ENCODE results near the gene PRAMEF20. TPM values are rescaled to one million over a fixed set of nuclear protein-coding genes. Genes with fewer than 3 reads are reported as not detected.
"Not testable (repeated sequence)": the region's sequence is repeated elsewhere in the genome, so short reads cannot be mapped to it uniquely, and the experiment has no call there.

PRAMEF20 gene
- total and polyA plus RNA-seq, 2 of the 4 experiments (the other 2 are of a cell fraction) = not detected

DNA sequence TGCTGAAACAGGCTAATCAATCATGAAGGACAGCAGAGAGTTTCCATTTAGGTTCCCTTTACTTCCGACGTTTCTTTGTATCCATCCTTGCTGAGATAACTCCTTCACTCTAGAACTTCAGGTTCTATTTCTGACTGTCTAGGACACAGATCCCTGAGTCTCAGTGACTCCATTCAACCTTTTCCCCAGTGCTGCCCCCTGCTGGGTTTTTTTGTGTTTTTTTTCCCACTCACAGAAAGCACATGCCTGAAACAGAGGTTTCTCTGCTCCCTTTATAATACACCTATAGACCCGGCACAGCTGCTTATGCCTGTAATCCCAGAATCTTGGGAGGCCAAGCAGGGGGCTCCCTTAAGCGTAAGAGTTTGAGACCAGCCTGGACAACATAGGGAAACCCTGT lies 41.7 kb upstream of the PRAMEF20 start:
- dilution Hi-C loops (cut with HindIII; ENCODE audit: low sequenced_read_pairs, unreplicated experiment); H2AK9ac ChIP-seq (replicated peaks; ENCODE audit: low read depth, low read length, poor library complexity); H3K4me2 ChIP-seq (ENCODE audit: low read depth, low read length); H4K91ac ChIP-seq (ENCODE audit: insufficient read depth, low read depth, low read length); H3K4me3 ChIP-seq (ENCODE audit: insufficient read depth, low read depth, low read length); H2AFZ ChIP-seq (replicated peaks; ENCODE audit: low read length, poor library complexity); H4K8ac ChIP-seq (ENCODE audit: low read depth in 2 of 2, low read length in 2 of 2); POLR2A ChIA-PET (ENCODE audit: unreplicated experiment); H2BK5ac ChIP-seq (ENCODE audit: low read depth, low read length, poor library complexity, severe bottlenecking); BruUV-seq (replicated peaks); intact Hi-C loops (cut with micrococcal nuclease); H3K18ac ChIP-seq (ENCODE audit: low read depth, low read length); DNase-seq; in situ Hi-C loops (cut with MboI; ENCODE audit: low sequenced_read_pairs); H2BK20ac ChIP-seq (ENCODE audit: low read depth, low read length); H2AK5ac ChIP-seq (ENCODE audit: low read depth, low read length); H2BK120ac ChIP-seq (ENCODE audit: low read depth, low read length); H3K27ac ChIP-seq (ENCODE audit: insufficient read depth, low read length); H3K56ac ChIP-seq (ENCODE audit: extremely low read depth, insufficient read depth, low read length); H4K5ac ChIP-seq (ENCODE audit: low read depth, low read length); H3K4ac ChIP-seq (ENCODE audit: low read depth, low read length); H3K27me3 ChIP-seq (ENCODE audit: control insufficient read depth, insufficient read depth, low read length); H3K23ac ChIP-seq (ENCODE audit: low read depth, low read length); H3K36me3 ChIP-seq (ENCODE audit: control insufficient read depth, insufficient read depth, low read length); H3K4me1 ChIP-seq (ENCODE audit: control insufficient read depth, insufficient read depth, low read length); H3K14ac ChIP-seq (replicated peaks; ENCODE audit: low read depth, low read length); ATAC-seq (ENCODE audit: low read depth); H2BK15ac ChIP-seq (ENCODE audit: low read depth, low read length); CTCF ChIA-PET; H3K9me1 ChIP-seq (ENCODE audit: insufficient read depth, low read length); H4K20me1 ChIP-seq (ENCODE audit: insufficient read depth, low read length); H3K79me1 ChIP-seq (ENCODE audit: low read depth in 1 of 2, low read length in 2 of 2); H3K9ac ChIP-seq (ENCODE audit: low read depth, low read length): not testable (repeated sequence)
- H3K9me3 ChIP-seq (ENCODE audit: control insufficient read depth, insufficient read depth, low read length) = peaks cover 10% of the 10 kb centered on the region
- 60% methylated on average over 1 of the region's 4 CpGs; no CpG with 5 or more reads in 1 of the 2 experiments for WGBS, 2 experiments (ENCODE audit: extremely low coverage in 2 of 2, insufficient read length in 1 of 2)

DNA sequence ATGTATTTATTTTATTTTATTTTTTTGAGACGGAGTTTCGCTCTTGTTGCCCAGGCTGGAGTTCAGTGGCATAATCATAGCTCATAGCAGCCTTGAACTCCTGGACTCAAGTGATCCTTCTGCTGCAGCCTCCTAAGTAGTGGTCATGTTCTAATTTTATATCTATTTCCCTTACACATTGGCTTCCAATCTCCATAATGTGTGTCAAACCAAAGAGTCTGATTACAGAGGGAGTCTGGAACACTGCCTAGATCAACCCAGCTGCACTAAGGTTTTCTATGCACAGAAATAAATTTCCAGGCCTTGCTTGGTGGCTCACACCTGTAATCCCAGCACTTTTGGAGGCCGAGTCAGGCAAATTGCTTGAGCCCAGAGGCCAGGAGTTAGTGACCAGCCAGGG lies 31.3 kb upstream of the PRAMEF20 start:
- intact Hi-C loops (cut with micrococcal nuclease); H4K91ac ChIP-seq (ENCODE audit: insufficient read depth, low read depth, low read length); H2AK9ac ChIP-seq (replicated peaks; ENCODE audit: low read depth, low read length, poor library complexity); H3K9me3 ChIP-seq (ENCODE audit: control insufficient read depth, insufficient read depth, low read length); H4K5ac ChIP-seq (ENCODE audit: low read depth, low read length); H3K4me3 ChIP-seq (ENCODE audit: insufficient read depth, low read depth, low read length); H4K20me1 ChIP-seq (ENCODE audit: insufficient read depth, low read length); BruUV-seq (replicated peaks); H3K56ac ChIP-seq (ENCODE audit: extremely low read depth, insufficient read depth, low read length); H3K9me1 ChIP-seq (ENCODE audit: insufficient read depth, low read length); H4K8ac ChIP-seq (ENCODE audit: low read depth in 2 of 2, low read length in 2 of 2); H3K9ac ChIP-seq (ENCODE audit: low read depth, low read length); H2BK20ac ChIP-seq (ENCODE audit: low read depth, low read length); H3K27me3 ChIP-seq (ENCODE audit: control insufficient read depth, insufficient read depth, low read length); ATAC-seq (ENCODE audit: low read depth); DNase-seq; H3K4me2 ChIP-seq (ENCODE audit: low read depth, low read length); H2AK5ac ChIP-seq (ENCODE audit: low read depth, low read length); dilution Hi-C loops (cut with HindIII; ENCODE audit: low sequenced_read_pairs, unreplicated experiment); H2BK120ac ChIP-seq (ENCODE audit: low read depth, low read length); H3K36me3 ChIP-seq (ENCODE audit: control insufficient read depth, insufficient read depth, low read length); POLR2A ChIA-PET (ENCODE audit: unreplicated experiment); H2BK5ac ChIP-seq (ENCODE audit: low read depth, low read length, poor library complexity, severe bottlenecking); H2AFZ ChIP-seq (replicated peaks; ENCODE audit: low read length, poor library complexity); H3K23ac ChIP-seq (ENCODE audit: low read depth, low read length); H3K79me1 ChIP-seq (ENCODE audit: low read depth in 1 of 2, low read length in 2 of 2); H3K27ac ChIP-seq (ENCODE audit: insufficient read depth, low read length); H3K18ac ChIP-seq (ENCODE audit: low read depth, low read length); H3K4me1 ChIP-seq (ENCODE audit: control insufficient read depth, insufficient read depth, low read length); H3K14ac ChIP-seq (replicated peaks; ENCODE audit: low read depth, low read length); CTCF ChIA-PET; H2BK15ac ChIP-seq (ENCODE audit: low read depth, low read length); H3K4ac ChIP-seq (ENCODE audit: low read depth, low read length); in situ Hi-C loops (cut with MboI; ENCODE audit: low sequenced_read_pairs): not testable (repeated sequence)
- WGBS, 2 experiments (ENCODE audit: extremely low coverage in 2 of 2, insufficient read length in 1 of 2) = no CpG with 5 or more reads among the region's 3 CpGs

All from IMR-90 (cell line).